DMS 273 (cell line): ENCODE measurements around the gene CST11.

Source experiments
- DNase-seq: peaks from one replicate; lab custom pipeline; 2025; ENCODE audit not compliant: unreplicated experiment; lab: John Stamatoyannopoulos, UW

Gene CST11

DNA sequence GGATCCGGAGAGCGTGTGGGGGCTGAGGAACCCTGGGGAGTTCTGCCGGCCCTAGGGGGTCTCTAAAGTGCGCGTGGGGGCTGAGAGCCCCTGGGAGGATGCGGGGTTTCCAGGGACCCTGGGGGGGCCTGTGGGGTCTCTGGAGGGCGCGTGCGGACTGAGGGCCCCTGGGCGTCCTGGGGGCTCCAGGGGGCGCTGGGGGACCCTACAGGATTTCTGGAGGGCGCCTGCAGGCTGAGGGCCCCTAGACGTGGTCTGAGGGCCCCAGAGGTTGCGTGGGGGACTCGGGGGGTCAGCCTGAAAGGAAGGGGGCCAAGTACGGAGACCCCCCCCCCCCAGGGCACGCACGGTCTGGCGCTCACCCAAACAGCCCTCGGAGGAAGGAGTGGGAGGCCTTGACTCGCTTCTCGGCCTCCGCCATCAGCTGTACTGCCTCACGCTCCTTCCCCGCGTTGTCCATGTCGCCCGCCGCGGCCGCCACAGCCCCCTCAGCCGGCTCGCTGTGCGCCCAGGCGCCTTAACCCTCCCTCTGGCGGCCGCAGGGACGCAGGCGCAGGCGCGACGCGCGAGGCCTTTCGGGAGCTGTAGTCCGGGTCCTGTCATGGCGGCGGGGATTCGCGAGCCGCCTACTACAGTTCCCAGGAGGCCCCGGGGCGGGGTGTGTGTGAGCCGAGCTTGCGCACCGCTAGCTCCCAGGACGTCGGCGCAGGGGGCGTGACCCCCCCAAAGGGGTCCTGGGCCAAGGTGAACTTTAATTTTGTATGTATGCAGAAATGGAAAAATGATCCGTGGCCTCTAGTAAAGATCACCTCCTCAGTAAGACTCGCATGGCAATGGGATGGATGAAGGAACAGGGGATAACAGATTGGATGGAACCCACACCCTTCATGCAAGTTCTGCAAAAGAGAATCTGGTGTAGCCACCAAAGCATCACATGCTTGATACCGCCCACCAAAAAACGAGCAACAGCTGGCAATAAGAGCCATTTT lies 31.4 kb downstream of the CST11 start, which contains the start of gene NAPB:
Gene NAPB, minus strand, starts transcription at position 546 of the 989 bp plus-strand sequence. Its CDS starts 86 bp downstream, at position 460.
- peak; percentile 98 for DNase-seq

DNA sequence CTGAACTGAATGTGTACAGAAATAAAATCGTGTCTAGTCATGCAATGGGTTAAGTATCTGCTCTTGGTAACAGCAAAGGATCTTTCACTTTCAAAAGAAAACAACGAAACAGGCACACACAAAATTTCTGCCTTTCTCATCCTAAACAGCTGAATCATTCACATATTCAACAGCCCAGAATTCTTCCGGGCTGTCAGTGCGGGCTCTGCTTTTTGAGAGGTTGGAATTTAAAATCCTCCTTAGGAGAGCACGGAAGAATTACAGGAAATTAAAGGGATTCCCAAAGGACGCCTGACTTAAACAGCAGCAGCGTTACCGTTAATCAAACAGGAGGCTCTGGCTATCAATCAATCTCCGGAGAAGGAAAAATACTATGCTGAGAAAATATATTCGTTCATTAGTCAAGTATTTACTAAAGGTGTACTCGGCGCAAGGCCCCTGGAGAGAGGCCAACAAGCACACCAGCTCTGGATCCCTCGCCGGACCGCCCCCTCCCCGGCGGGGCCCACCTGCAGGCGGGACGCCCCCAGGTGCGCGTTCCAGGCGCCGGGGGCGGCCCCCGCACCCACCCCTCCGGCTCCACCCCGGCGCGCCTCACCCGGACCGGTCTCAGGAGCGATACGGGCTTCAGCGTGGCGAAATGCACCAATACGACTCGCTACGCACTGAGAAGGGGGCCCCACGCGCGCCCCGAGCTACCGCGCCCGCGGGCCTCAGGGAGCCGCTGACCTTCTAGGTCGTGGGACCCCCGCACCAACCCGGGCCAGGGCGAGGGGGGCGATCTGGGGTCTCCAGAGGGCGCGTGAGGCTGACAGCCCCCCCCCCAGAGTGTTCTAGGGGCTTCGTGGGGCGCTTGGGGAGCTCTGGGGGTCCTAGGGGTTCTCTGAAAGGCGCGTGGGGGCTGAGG lies 32.4 kb downstream of the CST11 start:
- peak; percentile 48 for DNase-seq

DNA sequence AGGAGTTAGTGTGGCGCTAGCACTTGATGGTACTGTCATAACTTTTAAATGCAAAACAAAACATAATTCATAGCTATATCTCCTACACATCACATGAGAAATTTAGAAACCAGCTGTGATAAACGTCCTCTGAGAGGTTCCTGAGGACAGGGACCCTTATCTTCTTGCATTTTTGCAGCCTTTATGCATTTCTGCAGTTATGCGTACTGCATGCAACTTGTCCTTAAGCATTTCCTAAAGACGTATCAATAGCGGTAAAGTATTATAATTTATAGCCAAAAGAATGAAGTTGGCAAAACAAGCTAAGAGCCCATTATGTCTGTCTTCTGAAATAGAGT lies 33.0 kb downstream of the CST11 start:
- DNase-seq, result no peak

DNA sequence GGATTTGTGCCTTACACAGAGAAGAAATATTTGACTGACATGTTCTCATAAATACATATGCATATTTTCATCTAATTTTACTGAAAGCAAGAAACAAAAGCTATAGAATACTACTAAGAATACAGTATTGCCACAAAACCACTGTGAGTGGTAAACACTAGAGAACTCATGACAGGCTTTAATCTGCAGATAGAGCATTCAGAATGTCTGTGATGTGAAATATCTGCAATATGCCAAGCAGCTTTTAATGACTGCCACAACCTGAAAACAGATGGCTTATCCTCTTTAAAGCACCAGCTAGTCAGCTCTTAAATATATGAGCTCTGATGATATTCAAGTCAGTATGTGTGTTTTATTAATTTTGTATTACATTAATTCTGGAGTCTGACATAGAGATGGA lies 34.8 kb downstream of the CST11 start:
- DNase-seq, result peak; percentile 50

DNA sequence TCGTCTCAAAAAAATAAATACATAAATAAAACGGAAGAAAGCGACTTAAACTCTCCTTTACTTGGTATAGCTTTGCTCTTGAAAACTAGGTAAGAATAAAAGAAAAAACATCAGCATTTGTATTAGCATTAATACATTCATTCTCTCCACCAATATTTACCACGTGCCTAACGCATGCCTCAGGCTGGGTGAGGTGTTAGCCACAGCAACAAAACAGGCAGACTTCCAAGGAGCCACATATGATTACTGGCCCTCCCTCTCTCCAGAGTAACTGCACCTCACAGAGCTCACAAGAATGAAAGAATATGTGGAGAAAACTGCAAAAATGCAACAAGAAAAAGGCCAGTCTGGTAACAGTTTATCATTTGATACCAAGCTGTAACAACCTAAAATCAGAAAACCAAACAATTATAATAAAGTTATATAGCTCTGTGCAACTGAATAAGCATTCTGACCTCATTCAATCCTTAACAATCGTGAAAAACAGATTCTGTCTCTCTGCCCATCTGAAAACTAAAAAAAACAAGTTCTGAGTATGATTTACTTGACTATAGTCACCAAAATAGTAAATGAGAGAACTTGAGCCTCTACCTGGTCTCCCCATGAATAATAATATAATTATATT lies 36.6 kb downstream of the CST11 start:
- DNase-seq, result no peak

DNA sequence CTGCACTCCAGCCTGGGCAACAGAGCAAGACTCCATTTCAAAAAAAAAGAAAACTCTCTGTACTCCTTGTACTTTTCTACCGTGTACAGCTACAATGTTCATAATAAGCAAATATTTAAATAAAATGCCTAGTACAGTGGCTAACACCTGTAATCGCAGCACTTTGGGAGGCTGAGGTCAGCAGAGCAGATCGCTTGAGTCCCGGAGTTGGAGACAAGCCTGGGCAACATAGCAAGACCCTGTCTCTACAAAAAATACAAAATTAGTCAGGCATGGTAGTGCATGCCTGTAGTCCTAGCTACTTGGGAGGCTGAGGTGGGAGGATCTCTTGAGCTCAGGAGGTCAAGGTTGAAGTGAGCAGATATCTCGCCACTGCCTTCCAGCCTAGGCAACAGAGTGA lies 37.1 kb downstream of the CST11 start:
- DNase-seq, result no peak

DNA sequence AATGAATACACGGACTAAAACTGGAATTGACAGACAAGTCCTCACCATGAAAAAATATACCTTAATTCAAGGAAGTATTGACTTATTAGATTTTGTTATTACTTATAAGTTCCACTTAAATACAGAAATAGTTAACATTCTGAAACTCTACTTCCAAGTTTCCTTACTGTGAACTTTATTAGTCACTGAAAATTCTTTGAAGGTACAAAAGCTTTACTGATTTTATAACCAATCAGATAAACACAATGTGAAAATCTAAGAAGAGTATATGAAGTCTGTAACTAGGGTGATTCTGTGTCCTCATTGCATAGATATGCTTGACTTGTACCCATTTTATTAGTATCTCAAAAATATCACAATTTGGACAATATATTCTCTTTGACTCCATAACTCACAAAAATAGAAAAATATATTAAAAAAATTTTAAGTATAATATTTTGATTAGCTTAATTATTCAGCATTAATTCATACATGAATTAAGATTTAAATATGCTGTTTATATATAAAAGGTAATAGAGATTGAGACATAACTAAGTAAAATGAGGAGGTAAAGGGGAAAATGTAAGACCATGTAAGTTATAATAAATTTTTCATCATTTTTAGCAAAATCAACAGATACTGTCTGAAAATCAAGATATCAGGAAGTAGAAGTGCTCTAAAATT lies 38.0 kb downstream of the CST11 start:
- DNase-seq, result no peak

DNA sequence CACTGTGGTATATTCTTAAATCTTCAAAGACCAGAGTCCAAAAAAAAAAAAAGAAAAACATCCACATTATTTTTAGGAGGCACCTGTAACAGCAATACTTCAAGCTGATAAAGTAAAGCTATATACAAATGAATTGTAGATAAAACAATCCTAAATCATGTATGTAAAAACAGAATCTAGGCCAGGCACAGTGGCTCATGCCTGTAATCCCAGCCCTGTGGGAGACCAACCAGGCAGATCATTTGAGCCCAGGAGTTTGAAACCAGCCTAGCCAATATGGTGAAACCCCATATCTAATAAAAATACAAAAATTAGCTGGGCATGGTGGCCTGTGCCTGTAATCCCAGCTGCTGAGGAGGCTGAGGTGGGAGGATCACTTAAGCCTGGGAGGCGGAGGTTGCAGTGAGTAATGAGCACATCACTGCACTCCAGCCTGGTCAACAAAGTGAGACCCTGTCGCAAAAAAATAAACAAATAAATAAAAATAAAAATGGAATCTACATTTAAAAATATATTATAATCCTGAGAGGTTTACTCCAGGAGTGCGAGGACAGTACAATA lies 38.7 kb downstream of the CST11 start:
- DNase-seq, result no peak

DNA sequence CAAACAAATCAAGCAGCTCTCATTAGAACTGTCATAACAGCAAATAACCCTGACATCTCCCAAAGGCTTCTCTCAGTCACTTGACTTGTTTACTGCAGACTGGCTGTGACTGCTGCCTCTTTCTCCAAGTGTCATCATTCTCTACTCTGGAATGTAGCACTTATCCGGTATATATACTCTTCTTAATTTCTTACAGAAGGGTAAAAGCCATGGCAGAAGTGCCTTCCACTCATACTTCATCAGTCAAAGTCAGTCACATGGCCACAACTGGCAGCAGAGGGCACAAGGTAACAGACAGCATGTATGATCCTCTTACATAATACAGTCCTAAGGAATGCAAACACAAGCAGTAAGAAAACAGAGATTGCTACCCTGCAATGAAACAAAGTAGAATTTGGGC lies 40.6 kb downstream of the CST11 start:
- DNase-seq, result no peak

DNA sequence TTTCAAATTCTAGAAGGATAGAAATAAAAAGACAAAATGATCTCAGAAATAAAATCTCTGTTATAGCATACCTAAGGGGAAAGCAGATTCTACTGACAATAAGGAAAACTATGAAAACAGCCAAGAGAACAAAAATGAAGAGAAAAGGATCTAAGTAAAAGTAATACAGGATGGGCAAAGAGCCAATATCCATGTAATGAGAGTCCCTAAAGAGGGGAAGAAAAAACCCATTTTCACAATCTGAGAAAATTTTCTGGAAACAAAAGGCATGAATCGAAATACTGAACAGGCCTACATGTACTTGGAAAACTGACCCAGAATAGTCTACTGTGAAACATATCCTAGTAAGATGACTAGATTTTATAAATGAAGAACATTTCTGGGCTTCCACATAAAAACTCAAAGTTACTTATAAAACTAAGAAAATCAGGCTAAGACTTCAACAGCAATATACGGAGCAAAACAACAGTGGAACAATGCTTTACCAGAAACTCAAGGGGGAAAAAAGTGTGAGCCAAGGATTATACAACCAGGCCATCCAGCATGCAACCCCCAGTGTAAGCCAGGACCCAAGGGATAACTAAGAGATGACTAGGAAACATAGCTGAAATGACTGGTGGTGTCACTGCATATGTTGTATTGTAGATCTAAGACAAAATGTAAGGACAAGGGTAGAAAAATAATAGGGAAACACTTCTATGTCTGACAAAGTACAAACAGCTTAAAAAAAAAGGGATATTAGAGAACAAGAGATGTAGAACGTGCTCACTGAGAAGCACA lies 41.6 kb downstream of the CST11 start:
- DNase-seq, result no peak

DNA sequence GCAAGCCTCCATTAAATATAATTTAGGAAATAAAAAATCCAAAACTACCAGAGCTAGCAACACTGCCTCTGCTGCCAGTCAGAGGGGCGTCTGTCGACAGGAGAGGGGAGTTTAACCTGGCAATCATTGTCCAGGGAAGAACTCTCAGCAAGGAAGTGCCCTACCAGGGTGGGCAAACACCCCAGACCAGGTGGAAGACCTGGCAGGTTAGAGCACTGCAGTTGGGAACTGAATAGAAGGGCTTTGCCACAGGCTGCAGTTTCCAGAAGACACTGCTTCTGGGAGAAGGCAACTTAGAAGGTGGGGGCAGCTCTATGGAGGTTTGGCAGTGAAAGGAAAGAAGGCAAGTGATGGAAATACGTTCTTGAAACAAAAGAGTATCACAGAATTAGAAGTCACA lies 42.9 kb downstream of the CST11 start:
- DNase-seq, result no peak

DNA sequence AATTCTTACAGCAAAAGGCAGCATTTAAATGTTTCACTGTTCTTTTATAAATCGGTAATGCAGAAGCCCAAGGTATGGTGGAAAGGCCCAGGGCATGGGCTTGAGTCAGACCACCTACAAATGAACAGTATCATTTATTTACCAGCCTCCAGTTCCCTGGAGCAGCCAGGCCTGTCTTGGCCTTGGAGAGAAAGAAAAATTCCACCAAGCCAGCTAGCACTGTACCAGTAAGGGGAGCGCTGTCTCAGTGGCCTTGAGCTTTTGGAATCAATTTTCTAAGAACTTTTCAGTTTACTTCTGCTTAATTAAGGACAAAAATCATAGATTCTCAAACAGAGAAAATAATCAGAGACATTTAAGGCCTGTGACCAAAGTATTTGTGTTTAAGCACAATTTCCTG lies 43.7 kb downstream of the CST11 start:
- DNase-seq, result no peak

DNA sequence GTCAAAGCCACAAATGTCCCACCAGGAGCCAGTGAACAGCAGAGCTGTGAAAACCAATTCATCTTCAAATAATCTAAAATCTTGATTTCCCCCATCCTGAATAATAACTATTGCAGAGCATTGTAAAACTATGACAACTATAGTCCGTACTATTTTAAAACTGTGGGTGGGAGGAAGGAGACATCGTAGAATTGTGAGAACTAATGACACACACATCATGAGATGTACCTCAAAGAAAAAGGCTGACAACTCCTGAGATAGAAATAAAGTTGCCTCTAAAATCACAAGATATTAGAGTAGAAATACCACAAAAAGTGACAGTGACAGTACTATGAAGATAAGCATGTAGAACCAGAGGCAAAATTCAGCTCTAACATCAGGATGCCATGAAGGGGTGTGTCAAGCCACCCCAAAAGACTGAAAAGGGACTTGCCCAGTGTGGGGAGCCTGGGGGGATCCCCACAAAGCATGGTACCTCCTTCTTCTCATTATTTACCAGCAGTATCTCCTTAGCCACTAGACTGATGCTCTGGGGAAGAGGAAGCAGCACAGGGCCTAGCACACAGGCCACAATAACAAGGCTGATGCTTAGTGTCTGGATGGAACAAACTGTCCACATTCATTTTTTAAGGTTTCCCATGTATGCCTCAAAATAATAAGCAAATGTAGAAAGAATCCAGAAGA lies 44.8 kb downstream of the CST11 start:
- no peak for DNase-seq

DNA sequence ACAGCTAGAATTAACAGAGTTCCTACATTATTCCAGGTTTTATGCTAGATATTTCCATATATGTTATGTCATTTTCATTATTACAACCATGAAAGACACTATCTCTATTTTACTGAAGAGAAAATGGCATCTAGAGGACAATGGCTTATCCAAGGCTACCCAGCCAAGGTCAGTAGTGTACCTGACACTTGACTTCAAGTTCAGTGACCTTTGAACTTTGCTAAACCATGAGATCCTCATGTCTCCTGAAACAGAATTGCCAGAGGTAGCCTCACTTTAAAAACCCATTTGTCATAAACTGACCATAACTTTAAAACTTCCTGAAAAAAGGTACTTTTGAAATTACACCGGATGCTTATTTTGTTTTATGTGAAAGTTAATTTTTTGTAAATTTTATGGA lies 45.8 kb downstream of the CST11 start:
- no peak for DNase-seq

DNA sequence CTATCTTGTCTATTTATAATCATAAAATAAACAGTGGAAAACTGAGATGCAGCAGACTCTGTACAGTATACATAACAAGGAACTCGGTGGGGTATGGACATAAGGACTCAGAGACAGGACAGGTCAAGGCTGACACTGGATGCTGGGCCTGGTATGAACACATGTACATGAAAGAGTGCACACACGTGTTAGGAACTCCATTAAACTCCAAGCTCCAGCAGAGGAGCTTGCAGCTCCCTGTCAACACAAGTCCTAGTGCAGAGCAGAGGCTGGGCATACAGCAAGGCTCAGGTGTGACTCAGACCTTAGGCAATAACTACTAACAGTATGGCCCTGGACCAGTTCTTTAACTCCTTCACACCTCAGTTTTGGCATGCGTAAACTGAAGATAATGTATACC lies 48.5 kb downstream of the CST11 start:
- DNase-seq, result no peak

DNA sequence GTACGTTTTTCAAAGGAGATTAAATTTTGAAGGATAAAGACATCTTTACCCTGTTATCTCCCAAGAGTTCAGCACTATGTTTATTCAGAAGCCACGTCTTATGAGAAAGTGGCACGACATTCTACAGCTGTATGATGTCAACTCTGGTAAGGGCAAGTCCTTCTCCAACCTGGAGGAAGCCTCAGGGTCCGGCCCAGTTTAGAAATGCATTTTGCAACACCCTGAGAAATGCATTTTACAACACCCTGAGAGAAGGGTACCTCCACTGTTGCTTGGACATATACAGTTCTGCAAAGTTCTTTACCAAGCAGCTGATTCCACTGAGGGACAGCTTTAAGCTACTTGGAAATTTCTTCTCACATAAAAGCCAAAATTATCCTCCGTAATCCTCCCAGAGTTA lies 48.9 kb downstream of the CST11 start:
- DNase-seq, result no peak

DNA sequence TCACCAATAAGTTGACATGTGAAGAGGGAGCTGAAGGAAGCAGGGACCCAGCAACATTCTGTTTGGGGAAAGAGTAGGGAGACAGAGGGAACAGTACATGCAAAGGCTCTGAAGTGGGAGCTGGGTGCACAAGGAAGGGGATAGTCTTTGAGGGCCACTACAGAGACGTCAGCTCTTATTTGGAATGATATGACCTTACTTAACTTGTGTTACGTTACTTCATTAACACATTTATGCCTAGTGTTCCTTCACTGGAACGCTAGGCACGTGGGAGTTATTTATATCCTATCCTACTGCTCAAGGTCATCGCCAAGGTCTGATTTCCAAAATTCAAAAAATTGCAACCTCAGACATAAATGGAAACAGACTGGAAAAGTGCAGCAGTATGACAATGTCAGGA lies 51.6 kb downstream of the CST11 start:
- no peak for DNase-seq
